ENCODE measurements around the gene CHST8.

The CHST8 gene

DNA sequence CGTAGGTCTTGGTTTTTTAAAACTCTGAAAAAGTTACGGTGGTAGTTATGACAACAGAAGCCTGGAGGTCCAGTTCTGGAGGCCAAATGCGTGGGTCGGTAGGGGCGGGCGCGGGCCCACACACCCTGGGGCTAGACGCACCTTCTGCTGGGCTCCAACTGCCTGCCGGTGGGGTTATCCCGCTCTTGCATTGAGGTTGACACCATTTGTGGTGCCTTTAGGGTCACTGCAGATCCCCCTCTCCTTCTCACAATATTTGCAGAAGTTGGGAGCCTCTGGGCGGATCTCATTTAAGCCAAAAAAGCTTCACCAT is 81.6 kb downstream of the CHST8 start:
- TF ChIP-seq CTCF (IDR thresholded peaks at IDR 0.05; ENCODE audit: low read depth, low read length): no peak
- DNase-seq (ENCODE audit: extremely low read depth, low read depth): no peak

DNA sequence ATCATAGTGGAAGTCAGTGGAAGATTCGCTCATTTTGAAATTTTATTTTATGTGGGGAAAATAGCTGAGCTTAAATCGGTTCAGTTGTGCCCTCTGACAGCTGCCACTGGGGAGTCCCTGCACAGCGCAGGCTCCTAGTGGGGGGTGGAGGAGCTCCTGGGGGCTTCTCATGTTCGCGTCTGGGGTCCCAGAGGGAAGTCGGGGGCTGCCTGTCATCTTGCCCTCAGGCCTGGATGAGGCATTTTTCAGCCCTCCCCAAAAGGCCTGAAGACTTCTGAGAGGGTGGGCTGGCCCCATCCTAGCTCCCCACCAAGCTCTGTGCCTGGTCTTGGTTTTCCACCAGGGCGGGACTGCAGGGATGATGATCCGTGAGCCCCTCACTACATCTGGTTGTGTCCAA is 82.1 kb downstream of the CHST8 start:
- no peak for DNase-seq (ENCODE audit: extremely low read depth, low read depth)
- TF ChIP-seq CTCF (IDR thresholded peaks at IDR 0.05; ENCODE audit: low read depth, low read length): no peak

GRCh38 chr19:33704271-33704670 is 82.5 kb downstream of the CHST8 start:
- TF ChIP-seq CTCF (IDR thresholded peaks at IDR 0.05; ENCODE audit: low read depth, low read length): no peak
- no peak for DNase-seq (ENCODE audit: extremely low read depth, low read depth)

GRCh38 chr19:33705090-33705847 is 83.5 kb downstream of the CHST8 start:
- no peak for TF ChIP-seq CTCF (IDR thresholded peaks at IDR 0.05; ENCODE audit: low read depth, low read length)
- DNase-seq (ENCODE audit: extremely low read depth, low read depth): no peak

DNA sequence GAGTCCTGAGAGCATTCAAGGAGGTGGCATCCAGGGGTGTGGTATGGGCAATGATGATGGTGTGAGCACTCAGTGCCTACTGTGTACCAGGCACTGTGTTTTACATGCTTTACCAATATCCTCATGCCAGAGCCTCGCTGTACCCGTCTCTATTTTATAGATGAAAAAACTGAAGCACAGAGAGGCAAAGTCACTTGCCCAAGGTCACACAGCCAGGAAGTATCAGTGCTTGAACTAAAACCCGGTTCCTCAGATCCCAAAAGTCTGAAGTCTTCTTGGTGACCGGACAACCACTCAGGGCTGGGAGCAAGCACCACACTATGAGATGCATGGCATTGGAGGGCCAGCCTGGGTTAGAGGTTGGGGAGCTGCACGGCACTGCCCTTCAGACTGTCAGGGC is 84.1 kb downstream of the CHST8 start:
- no peak for TF ChIP-seq CTCF (IDR thresholded peaks at IDR 0.05; ENCODE audit: low read depth, low read length)
- no peak for DNase-seq (ENCODE audit: extremely low read depth, low read depth)

DNA sequence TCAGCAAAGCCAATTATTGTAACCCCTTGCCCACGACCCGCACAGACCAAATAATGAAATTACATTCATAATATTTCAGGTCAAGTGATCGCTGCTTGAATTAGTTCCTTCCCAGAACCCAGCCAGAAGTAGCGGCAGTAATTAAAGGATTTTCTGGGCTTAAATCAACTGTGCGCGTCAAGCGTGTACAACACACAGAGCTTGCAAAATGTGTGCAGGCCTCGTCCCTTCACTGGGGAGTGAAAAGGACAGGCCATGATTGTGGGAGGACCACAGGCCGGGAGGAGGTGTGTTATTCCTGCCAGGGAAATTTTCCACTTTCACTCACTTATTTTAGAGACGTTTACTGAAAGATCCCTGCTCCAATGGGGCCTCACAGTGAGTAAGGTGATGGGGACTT is 84.9 kb downstream of the CHST8 start:
- no peak for TF ChIP-seq CTCF (IDR thresholded peaks at IDR 0.05; ENCODE audit: low read depth, low read length)
- no peak for DNase-seq (ENCODE audit: extremely low read depth, low read depth)

- TF ChIP-seq CTCF (IDR thresholded peaks at IDR 0.05; ENCODE audit: low read depth, low read length): no peak
- DNase-seq (ENCODE audit: extremely low read depth, low read depth): no peak
Measured at GRCh38 chr19:33712268-33712667, 90.5 kb downstream of the CHST8 start.
